Articular chondrocyte of knee joint (primary cell): ENCODE measurements around the gene CRYBB3. TPM values are rescaled to one million over a fixed set of nuclear protein-coding genes. Genes with fewer than 3 reads are reported as not detected.

Experiments used
- small RNA-seq: library from RNA; depleted of rRNA; stranded (forward); fragments of <200 nt; gene quantifications from one replicate; pipeline ENCODE3, GENCODE V24; 2012
- total RNA-seq: library from RNA; depleted of rRNA; stranded (reverse); fragments of >200 nt; gene quantifications from 2 replicates; pipeline ENCODE4 v1.2.3, GENCODE V29; 2012

The CRYBB3 gene
- not detected in 2 replicates for total RNA-seq

GRCh38 chr22:25199731-25200520 lies at the start of gene CRYBB3:
TSS of gene CRYBB3 (plus strand) at chr22:25199858. CDS start at chr22:25201397, 1,539 bp downstream.

GRCh38 chr22:25219211-25219689 lies 19.6 kb downstream of the CRYBB3 start, which contains the start of gene CRYBB2:
TSS of gene CRYBB2 (plus strand) at chr22:25219639. CDS start at chr22:25221430, 1,791 bp downstream.

Small RNA genes within 50 kb of the gene (small RNA-seq; reads per million reads assigned to genes)
- gene Z99916.2 = 0.61 reads per million, percentile 20 among the genes with 10 or more reads in this experiment

Other genes starting within 250 kb of the CRYBB3 start
- 12.8 and 17.4 TPM in 2 replicates for gene KIAA1671, start 247.1 kb upstream of the CRYBB3 start, total RNA-seq
- gene CRYBB2, start 19.8 kb downstream of the CRYBB3 start, total RNA-seq = not detected in 2 replicates